ENCODE data around the gene PLCB4.

GRCh38 chr20:9491324-9491723 lies 422.4 kb downstream of the PLCB4 start:
- TF ChIP-seq, protein P1, sequence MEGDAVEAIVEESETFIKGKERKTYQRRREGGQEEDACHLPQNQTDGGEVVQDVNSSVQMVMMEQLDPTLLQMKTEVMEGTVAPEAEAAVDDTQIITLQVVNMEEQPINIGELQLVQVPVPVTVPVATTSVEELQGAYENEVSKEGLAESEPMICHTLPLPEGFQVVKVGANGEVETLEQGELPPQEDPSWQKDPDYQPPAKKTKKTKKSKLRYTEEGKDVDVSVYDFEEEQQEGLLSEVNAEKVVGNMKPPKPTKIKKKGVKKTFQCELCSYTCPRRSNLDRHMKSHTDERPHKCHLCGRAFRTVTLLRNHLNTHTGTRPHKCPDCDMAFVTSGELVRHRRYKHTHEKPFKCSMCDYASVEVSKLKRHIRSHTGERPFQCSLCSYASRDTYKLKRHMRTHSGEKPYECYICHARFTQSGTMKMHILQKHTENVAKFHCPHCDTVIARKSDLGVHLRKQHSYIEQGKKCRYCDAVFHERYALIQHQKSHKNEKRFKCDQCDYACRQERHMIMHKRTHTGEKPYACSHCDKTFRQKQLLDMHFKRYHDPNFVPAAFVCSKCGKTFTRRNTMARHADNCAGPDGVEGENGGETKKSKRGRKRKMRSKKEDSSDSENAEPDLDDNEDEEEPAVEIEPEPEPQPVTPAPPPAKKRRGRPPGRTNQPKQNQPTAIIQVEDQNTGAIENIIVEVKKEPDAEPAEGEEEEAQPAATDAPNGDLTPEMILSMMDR (IDR thresholded peaks at IDR 0.05), result no peak
- TF ChIP-seq POLR2AphosphoS5 (IDR thresholded peaks at IDR 0.05), result no peak
- TF ChIP-seq EP300 (IDR thresholded peaks at IDR 0.05; ENCODE audit: low read depth), result no peak
- TF ChIP-seq POLR2A (IDR thresholded peaks at IDR 0.05), result no peak

Data from transverse colon (tissue), 4 donors.